ENCODE measurements around the gene DEK.

Gene DEK

DNA sequence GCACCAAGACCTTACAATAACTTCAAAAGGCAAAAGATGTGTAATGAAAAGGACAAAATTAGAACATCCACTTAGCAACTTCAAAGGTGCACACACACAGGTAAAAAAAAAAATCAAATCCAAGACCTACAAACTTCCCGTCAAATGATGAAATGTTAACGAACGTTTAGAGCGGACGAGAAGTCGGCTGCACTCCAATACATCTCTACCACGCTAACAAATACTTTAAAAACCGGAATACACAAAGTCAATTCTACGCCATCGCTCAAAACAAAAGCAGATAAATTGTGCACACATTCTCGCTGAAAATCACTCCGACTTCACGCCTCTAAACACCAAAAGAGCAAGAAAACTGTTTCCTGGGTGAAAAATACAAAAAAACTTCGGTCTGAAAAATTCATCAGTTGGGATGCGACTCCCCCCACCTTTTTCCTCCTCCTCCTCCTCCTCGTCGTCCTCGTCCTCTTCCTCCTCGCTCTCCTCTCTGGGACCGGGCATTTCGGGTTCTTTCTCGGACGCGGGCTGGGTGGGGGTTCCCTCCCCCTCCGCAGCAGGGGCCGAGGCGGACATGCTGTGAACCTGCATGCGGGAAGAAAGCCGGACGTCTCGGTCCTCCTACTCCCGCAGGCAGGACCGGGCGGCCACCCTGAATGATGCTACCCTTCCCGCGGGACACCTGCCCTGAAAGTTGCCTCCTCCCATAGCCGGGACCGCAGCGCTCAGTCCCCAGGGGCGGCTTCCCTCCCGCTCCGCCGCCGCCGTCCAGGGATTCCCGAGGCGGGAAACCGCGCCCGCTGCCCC, 712 bp downstream of the DEK start:
- TF ChIP-seq FOXP2 (optimal IDR thresholded peaks at IDR 0.05; ENCODE audit: borderline replicate concordance, extremely low read depth, extremely low read length, insufficient read depth) (no peak), TAF1 (IDR thresholded peaks at IDR 0.05; ENCODE audit: borderline replicate concordance, insufficient read depth, low read length) (0 out of 2 replicates have a peak, but pooled peaks have one; percentile 1), POLR2AphosphoS5 (IDR thresholded peaks at IDR 0.05; ENCODE audit: low read depth, low read length) (0 out of 2 replicates have a peak, but pooled peaks have one; percentile 2), SIN3A (IDR thresholded peaks at IDR 0.05; ENCODE audit: borderline replicate concordance, insufficient read depth, low read length) (peak; percentile 62; the same call in 1 of the 2 replicates)

DNA sequence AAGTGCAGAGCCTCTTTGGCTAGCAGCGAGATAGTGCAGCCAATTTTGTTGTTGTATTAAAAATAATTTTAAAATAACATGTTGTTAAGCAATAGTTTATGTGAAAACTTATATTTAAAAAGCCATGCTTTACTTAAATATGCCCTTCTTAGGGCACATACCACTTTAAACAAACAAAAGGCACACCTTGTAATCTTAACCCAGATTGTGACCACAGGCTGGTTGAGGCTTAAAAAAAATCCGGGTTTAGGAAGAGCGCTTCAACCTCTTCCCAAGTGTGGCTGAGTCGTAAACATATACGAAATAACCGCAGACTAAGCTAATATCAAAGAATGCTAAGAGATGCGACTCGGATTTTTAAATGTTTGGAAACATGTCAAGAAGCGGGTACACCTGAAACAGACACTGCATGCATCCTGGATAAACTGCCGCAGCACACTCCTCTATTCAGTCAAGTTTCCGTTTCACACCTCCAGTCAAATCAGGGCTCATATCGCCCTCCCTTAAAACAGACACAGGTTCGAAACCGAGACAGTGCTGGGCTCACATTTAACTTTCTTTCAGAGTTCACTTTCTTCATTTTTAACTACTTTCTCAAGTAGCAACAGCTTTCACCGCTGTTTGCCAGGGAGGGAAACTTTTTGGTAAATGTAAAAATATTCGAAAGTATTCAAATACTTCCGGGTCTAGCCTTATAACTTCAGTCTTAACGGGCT, 1.5 kb downstream of the DEK start:
- TF ChIP-seq TAF1 (IDR thresholded peaks at IDR 0.05; ENCODE audit: borderline replicate concordance, insufficient read depth, low read length) (no peak), SIN3A (IDR thresholded peaks at IDR 0.05; ENCODE audit: borderline replicate concordance, insufficient read depth, low read length) (no peak), FOXP2 (optimal IDR thresholded peaks at IDR 0.05; ENCODE audit: borderline replicate concordance, extremely low read depth, extremely low read length, insufficient read depth) (no peak), POLR2AphosphoS5 (IDR thresholded peaks at IDR 0.05; ENCODE audit: low read depth, low read length) (no peak), REST (IDR thresholded peaks at IDR 0.05; ENCODE audit: insufficient read depth in 1 of 2, low read depth in 2 of 2, low read length in 2 of 2) (no peak)

DNA sequence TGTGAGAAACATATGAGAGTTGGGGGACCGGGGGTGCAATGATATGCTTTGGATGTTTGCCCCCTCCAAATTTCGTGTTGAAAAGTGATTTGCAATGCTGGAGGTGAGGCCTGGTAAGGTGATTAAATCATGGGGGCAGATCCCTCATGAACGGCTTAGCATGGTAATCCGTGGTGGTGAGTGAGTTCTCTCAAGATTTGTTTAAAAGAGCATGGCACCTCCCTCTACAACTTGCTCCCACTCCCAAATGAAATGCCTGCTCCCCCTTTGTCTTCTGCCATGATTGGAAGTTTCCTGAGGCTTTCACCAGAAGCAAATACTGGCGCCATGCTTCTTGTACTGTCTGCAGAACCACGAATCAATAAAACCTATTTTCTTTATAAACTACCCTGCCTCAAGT, 2.5 kb downstream of the DEK start:
- TF ChIP-seq POLR2AphosphoS5 (IDR thresholded peaks at IDR 0.05; ENCODE audit: low read depth, low read length) (no peak), SIN3A (IDR thresholded peaks at IDR 0.05; ENCODE audit: borderline replicate concordance, insufficient read depth, low read length) (no peak), REST (IDR thresholded peaks at IDR 0.05; ENCODE audit: insufficient read depth in 1 of 2, low read depth in 2 of 2, low read length in 2 of 2) (no peak), TAF1 (IDR thresholded peaks at IDR 0.05; ENCODE audit: borderline replicate concordance, insufficient read depth, low read length) (no peak), FOXP2 (optimal IDR thresholded peaks at IDR 0.05; ENCODE audit: borderline replicate concordance, extremely low read depth, extremely low read length, insufficient read depth) (no peak)

GRCh38 chr6:18260448-18261106, 3.8 kb downstream of the DEK start:
- TF ChIP-seq FOXP2 (optimal IDR thresholded peaks at IDR 0.05; ENCODE audit: borderline replicate concordance, extremely low read depth, extremely low read length, insufficient read depth) (no peak), POLR2AphosphoS5 (IDR thresholded peaks at IDR 0.05; ENCODE audit: low read depth, low read length) (no peak), TAF1 (IDR thresholded peaks at IDR 0.05; ENCODE audit: borderline replicate concordance, insufficient read depth, low read length) (no peak), REST (IDR thresholded peaks at IDR 0.05; ENCODE audit: insufficient read depth in 1 of 2, low read depth in 2 of 2, low read length in 2 of 2) (no peak), SIN3A (IDR thresholded peaks at IDR 0.05; ENCODE audit: borderline replicate concordance, insufficient read depth, low read length) (no peak)
